DND-41 (cell line): ENCODE measurements around the gene TSPOAP1.

Source experiments
- ATAC-seq: fragments of 200-7000 bp; cut with Tn5 transposase; 3 replicates; pipeline ENCODE4 v1.9.1; 2021; ENCODE audit warnings: low read depth; ENCODE audit not compliant: insufficient read depth
- DNase-seq: peaks from one replicate; pipeline ENCODE4 v3.0.0-alpha.2; 2020
- H2AFZ ChIP-seq: 2 replicates; pipeline ENCODE4 v1.6.0; 2012; ENCODE audit warnings: low read depth, low read length
- H3K27ac ChIP-seq: 2 replicates; pipeline ENCODE4 v1.5.1; 2012; ENCODE audit warnings: low read length, inconsistent platforms
- H3K27me3 ChIP-seq: fragments of 200-600 bp; sonication (generic); 2 replicates; pipeline ENCODE4 v1.6.0; 2012; ENCODE audit warnings: low read length, mild to moderate bottlenecking, inconsistent platforms; ENCODE audit not compliant: insufficient read depth, poor library complexity
- H3K36me3 ChIP-seq: 2 replicates; pipeline ENCODE4 v1.5.1; 2012; ENCODE audit warnings: low read length, inconsistent platforms; ENCODE audit not compliant: insufficient read depth
- H3K4me1 ChIP-seq: 2 replicates; pipeline ENCODE4 v1.5.1; 2012; ENCODE audit warnings: mild to moderate bottlenecking, low read length; ENCODE audit not compliant: insufficient read depth
- H3K4me2 ChIP-seq: 2 replicates; pipeline ENCODE4 v1.6.0; 2012; ENCODE audit warnings: mild to moderate bottlenecking, moderate library complexity, low read length, inconsistent platforms; ENCODE audit not compliant: insufficient read depth
- H3K4me3 ChIP-seq, 2 experiments: fragments of 200-600 bp in 1 of 2; shearing (Covaris generic) in 1 of 2; 2 replicates each; pipeline ENCODE4 v1.5.1; 2012 to 2016; ENCODE audit warnings: inconsistent platforms in 2 of 2, low read length in 2 of 2, mild to moderate bottlenecking in 2 of 2, low read depth in 1 of 2, moderate library complexity in 1 of 2
- H3K79me2 ChIP-seq: 2 replicates; pipeline ENCODE4 v1.6.0; 2012; ENCODE audit warnings: low read length, inconsistent platforms; ENCODE audit not compliant: insufficient read depth
- H3K9ac ChIP-seq: 2 replicates; pipeline ENCODE4 v1.6.0; 2012; ENCODE audit warnings: low read depth, mild to moderate bottlenecking, inconsistent platforms, low read length, moderate library complexity
- H3K9me3 ChIP-seq: 2 replicates; pipeline ENCODE4 v1.5.1; 2012; ENCODE audit warnings: low read length, moderate library complexity, mild to moderate bottlenecking, inconsistent platforms; ENCODE audit not compliant: insufficient read depth, severe bottlenecking
- H4K20me1 ChIP-seq: 2 replicates; pipeline ENCODE4 v1.6.0; 2012; ENCODE audit warnings: low read length; ENCODE audit not compliant: insufficient read depth
- CTCF ChIP-seq: IDR thresholded peaks from 2 replicates; pipeline ENCODE4 v1.5.1; 2012; ENCODE audit warnings: borderline replicate concordance, low read length, moderate library complexity, mild to moderate bottlenecking; ENCODE audit not compliant: poor library complexity, severe bottlenecking; ENCODE audit errors: extremely low read depth
- EZH2 ChIP-seq: IDR thresholded peaks from 3 replicates; pipeline ENCODE4 v1.6.1; 2012; ENCODE audit warnings: borderline replicate concordance, low read depth, mild to moderate bottlenecking, moderate library complexity, low read length, inconsistent platforms; ENCODE audit not compliant: severe bottlenecking

TSPOAP1 gene

GRCh38 chr17:58369214-58370031 lies 40.8 kb upstream of the TSPOAP1 start:
- no peak overlapping the region for H2AFZ ChIP-seq
- no peak overlapping the region for H3K27ac ChIP-seq
- no peaks in the 10 kb centered on the region for H3K27me3 ChIP-seq
- TF ChIP-seq EZH2, result no peak
- no peak for TF ChIP-seq CTCF
- H3K9me3 ChIP-seq, result no peaks in the 10 kb centered on the region
- no peak for DNase-seq
- H3K4me1 ChIP-seq, result no peaks in the 10 kb centered on the region
- H4K20me1 ChIP-seq, result no peaks in the 10 kb centered on the region
- no peak overlapping the region for H3K4me2 ChIP-seq
- H3K4me3 ChIP-seq, result no peak overlapping the region
- no peaks in the 10 kb centered on the region for H3K79me2 ChIP-seq
- H3K36me3 ChIP-seq, result no peaks in the 10 kb centered on the region
- ATAC-seq, result no peak
- no peak overlapping the region for H3K9ac ChIP-seq

GRCh38 chr17:58368860-58369213 lies 40.2 kb upstream of the TSPOAP1 start:
- ATAC-seq (no peak), DNase-seq (no peak)
- Histone ChIP-seq H3K9ac (no peak overlapping the region), H3K27me3 (no peaks in the 10 kb centered on the region), H3K9me3 (no peaks in the 10 kb centered on the region), H3K4me3 (no peak overlapping the region), H3K27ac (no peak overlapping the region), H3K79me2 (no peaks in the 10 kb centered on the region), H3K4me2 (no peak overlapping the region), H3K36me3 (no peaks in the 10 kb centered on the region), H2AFZ (no peak overlapping the region), H4K20me1 (no peaks in the 10 kb centered on the region), H3K4me1 (no peaks in the 10 kb centered on the region)
- TF ChIP-seq CTCF, result no peak
- no peak for TF ChIP-seq EZH2

- Histone ChIP-seq H3K79me2 (no peaks in the 10 kb centered on the region), H3K4me1 (no peaks in the 10 kb centered on the region), H3K4me3 (no peak overlapping the region), H2AFZ (no peak overlapping the region), H3K4me2 (no peak overlapping the region), H3K9me3 (no peaks in the 10 kb centered on the region), H3K27me3 (no peaks in the 10 kb centered on the region), H4K20me1 (no peaks in the 10 kb centered on the region), H3K36me3 (no peaks in the 10 kb centered on the region), H3K27ac (no peak overlapping the region), H3K9ac (no peak overlapping the region)
- no peak for TF ChIP-seq CTCF
- no peak for TF ChIP-seq EZH2
- ATAC-seq (no peak), DNase-seq (no peak)
These were observed 38.9 kb upstream of the TSPOAP1 start for GRCh38 chr17:58367461-58367860.
